GM19023 (cell line): ENCODE measurements around the gene ZNF446.
"Not testable (repeated sequence)": the region's sequence is repeated elsewhere in the genome, so short reads cannot be mapped to it uniquely, and the experiment has no call there.

Experiments
- ATAC-seq: cut with Tn5 transposase; IDR thresholded peaks from one replicate; pipeline ENCODE4 v1.9.1; 2021; ENCODE audit warnings: mild to moderate bottlenecking, moderate library complexity; ENCODE audit not compliant: unreplicated experiment

The ZNF446 gene

GRCh38 chr19:58475714-58476497 is at the start of gene ZNF446:
Gene ZNF446 (plus strand): TSS chr19:58476352. CDS start chr19:58477219, 867 bp downstream.
- ATAC-seq, result peak; percentile 84

- no peak for ATAC-seq
Measured at GRCh38 chr19:58428617-58429016, 47.5 kb upstream of the ZNF446 start.

GRCh38 chr19:58429745-58430144 is 46.4 kb upstream of the ZNF446 start:
- ATAC-seq, result no peak

- ATAC-seq, result no peak
Measured at GRCh38 chr19:58434217-58434616, 41.9 kb upstream of the ZNF446 start.

GRCh38 chr19:58439576-58440554 is 36.3 kb upstream of the ZNF446 start, which contains the start of gene ZNF132:
Gene ZNF132 (minus strand): TSS chr19:58440153. CDS start chr19:58439821, 332 bp downstream.
- ATAC-seq, result peak; percentile 97

- no peak for ATAC-seq
Measured at GRCh38 chr19:58440556-58440955, 35.6 kb upstream of the ZNF446 start.

- ATAC-seq, result not testable (repeated sequence)
Measured at GRCh38 chr19:58442986-58443385, 33.2 kb upstream of the ZNF446 start.

- not testable (repeated sequence) for ATAC-seq
Measured at GRCh38 chr19:58448860-58449259, 27.3 kb upstream of the ZNF446 start.

- ATAC-seq, result not testable (repeated sequence)
Measured at GRCh38 chr19:58449980-58450379, 26.2 kb upstream of the ZNF446 start.

GRCh38 chr19:58450856-58451357 is 25.2 kb upstream of the ZNF446 start:
- ATAC-seq, result no peak

- ATAC-seq, result peak; percentile 92
Measured at GRCh38 chr19:58451358-58452101, 24.6 kb upstream of the ZNF446 start, which contains the start of gene ZNF324B. Gene ZNF324B (plus strand): TSS chr19:58451622. CDS start chr19:58453702, 2,080 bp downstream.

- no peak for ATAC-seq
Measured at GRCh38 chr19:58453743-58454142, 22.4 kb upstream of the ZNF446 start.

GRCh38 chr19:58455306-58455705 is 20.8 kb upstream of the ZNF446 start:
- no peak for ATAC-seq

- no peak for ATAC-seq
Measured at GRCh38 chr19:58456111-58456510, 20.0 kb upstream of the ZNF446 start.

GRCh38 chr19:58460039-58460438 is 16.1 kb upstream of the ZNF446 start:
- no peak for ATAC-seq

- peak; percentile 22 for ATAC-seq
Measured at GRCh38 chr19:58466089-58466759, 9.9 kb upstream of the ZNF446 start.

GRCh38 chr19:58466760-58467589 is 9.2 kb upstream of the ZNF446 start, which contains the start of gene ZNF324:
Gene ZNF324 (plus strand): TSS chr19:58467080. CDS start chr19:58469186, 2,106 bp downstream.
- peak; percentile 86 for ATAC-seq

GRCh38 chr19:58468216-58468839 is 7.8 kb upstream of the ZNF446 start:
- no peak for ATAC-seq
